Adrenal gland (tissue), 5 donors: ENCODE results near the gene NAP1L4.

Source experiments
- POLR2A ChIP-seq, 2 donors: fragments of 450-650 bp; IDR thresholded peaks; one replicate each; pipeline ENCODE4 v1.6.1; 2017; ENCODE audit warnings: antibody characterized with exemption in 2 of 2, mild to moderate bottlenecking in 2 of 2, moderate library complexity in 1 of 2
- TF ChIP-seq, protein P1 (sequence below), 6 experiments: fragments of 450-650 bp in 4 of 6; fragments of 200-600 bp in 2 of 6; sonication (generic) in 1 of 6; IDR thresholded peaks; 1 replicate in 5 of 6; 2 replicates in 1 of 6; pipeline versions ENCODE4 v1.5.1 to v1.8.0; 2016 to 2021; ENCODE audit warnings: antibody characterized with exemption in 6 of 6, mild to moderate bottlenecking in 2 of 6, moderate library complexity in 1 of 6
- donor health status: DM: no; HTN: no; CAD: no.

DNA sequence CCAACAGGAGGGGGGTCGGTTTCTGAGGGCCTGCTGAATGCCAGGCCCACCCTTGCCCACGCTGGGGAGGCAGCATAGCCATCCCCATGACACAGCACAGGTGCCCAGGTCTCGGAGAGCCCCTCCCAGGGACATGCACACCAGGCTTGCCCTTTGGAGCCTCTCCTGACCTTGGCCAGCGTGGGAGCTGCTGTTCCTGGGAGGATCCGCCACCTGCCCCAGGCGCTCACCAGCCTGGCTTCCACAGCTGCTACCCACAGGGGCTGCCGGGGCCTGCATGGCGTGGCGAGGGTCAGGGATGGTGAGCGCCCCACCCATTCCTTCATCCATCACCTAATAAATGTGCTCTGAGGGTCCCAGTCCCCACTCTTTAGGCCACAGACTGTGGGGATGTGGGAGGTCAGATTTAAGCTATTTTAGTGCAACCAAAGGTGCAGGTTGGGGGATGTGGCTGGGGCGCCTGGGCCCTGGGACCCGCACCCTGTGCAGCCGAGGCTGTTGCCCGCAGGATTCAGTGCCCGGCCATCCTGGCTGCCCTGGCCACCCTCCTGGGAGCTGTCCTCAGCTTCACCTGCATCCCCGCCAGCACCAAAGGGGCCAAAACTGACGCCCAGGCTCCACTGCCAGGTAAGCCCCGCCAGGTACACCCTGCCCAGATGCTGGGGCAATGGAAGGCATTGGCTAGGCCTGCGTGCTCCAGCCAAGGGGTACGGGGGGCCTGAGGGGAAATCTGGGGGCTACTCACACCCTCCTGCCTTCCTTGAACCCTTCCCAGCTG, 75.8 kb downstream of the NAP1L4 start:
- TF ChIP-seq, protein P1, sequence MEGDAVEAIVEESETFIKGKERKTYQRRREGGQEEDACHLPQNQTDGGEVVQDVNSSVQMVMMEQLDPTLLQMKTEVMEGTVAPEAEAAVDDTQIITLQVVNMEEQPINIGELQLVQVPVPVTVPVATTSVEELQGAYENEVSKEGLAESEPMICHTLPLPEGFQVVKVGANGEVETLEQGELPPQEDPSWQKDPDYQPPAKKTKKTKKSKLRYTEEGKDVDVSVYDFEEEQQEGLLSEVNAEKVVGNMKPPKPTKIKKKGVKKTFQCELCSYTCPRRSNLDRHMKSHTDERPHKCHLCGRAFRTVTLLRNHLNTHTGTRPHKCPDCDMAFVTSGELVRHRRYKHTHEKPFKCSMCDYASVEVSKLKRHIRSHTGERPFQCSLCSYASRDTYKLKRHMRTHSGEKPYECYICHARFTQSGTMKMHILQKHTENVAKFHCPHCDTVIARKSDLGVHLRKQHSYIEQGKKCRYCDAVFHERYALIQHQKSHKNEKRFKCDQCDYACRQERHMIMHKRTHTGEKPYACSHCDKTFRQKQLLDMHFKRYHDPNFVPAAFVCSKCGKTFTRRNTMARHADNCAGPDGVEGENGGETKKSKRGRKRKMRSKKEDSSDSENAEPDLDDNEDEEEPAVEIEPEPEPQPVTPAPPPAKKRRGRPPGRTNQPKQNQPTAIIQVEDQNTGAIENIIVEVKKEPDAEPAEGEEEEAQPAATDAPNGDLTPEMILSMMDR (IDR thresholded peaks at IDR 0.05): no peak
- TF ChIP-seq POLR2A (IDR thresholded peaks at IDR 0.05): no peak
